A172 (cell line): ENCODE data around the gene WWC1. TPM values are rescaled to one million over a fixed set of nuclear protein-coding genes. Genes with fewer than 3 reads are reported as not detected.
A peak's percentile ranks its signal among the peaks of the same experiment; 100 is the strongest.
"Not testable (repeated sequence)": the region's sequence is repeated elsewhere in the genome, so short reads cannot be mapped to it uniquely, and the experiment has no call there.

Experiments
- DNase-seq: peaks from one replicate; pipeline ENCODE4 v3.0.0-alpha.2; 2015; ENCODE audit warnings: low spot score
- total RNA-seq: library from RNA; depleted of rRNA; stranded (reverse); fragments of >200 nt; shearing (Covaris generic); gene quantifications from 2 replicates; pipeline ENCODE4 v1.2.3, GENCODE V29; 2014

Gene WWC1
- total RNA-seq, 1 experiment from 2014 or later: 19.1 TPM

GRCh38 chr5:168332042-168332441 lies 40.6 kb downstream of the WWC1 start:
- DNase-seq: no peak

GRCh38 chr5:168334280-168334679 lies 42.8 kb downstream of the WWC1 start:
- DNase-seq: no peak

- peak; percentile 68 for DNase-seq
Measured at GRCh38 chr5:168334695-168335094, 43.2 kb downstream of the WWC1 start.

- DNase-seq: no peak
Measured at GRCh38 chr5:168337361-168337760, 45.9 kb downstream of the WWC1 start.

GRCh38 chr5:168339109-168339771 lies 47.8 kb downstream of the WWC1 start:
- no peak for DNase-seq

GRCh38 chr5:168339772-168340140 lies 48.3 kb downstream of the WWC1 start:
- not testable (repeated sequence) for DNase-seq

GRCh38 chr5:168340487-168340886 lies 49.0 kb downstream of the WWC1 start:
- DNase-seq: no peak

- DNase-seq: no peak
Measured at GRCh38 chr5:168341178-168341577, 49.7 kb downstream of the WWC1 start.

- no peak for DNase-seq
Measured at GRCh38 chr5:168342151-168342825, 50.8 kb downstream of the WWC1 start.

- DNase-seq: no peak
Measured at GRCh38 chr5:168342985-168343384, 51.5 kb downstream of the WWC1 start.

GRCh38 chr5:168346417-168346816 lies 55.0 kb downstream of the WWC1 start:
- no peak for DNase-seq

- no peak for DNase-seq
Measured at GRCh38 chr5:168347368-168348083, 56.1 kb downstream of the WWC1 start.

GRCh38 chr5:168348084-168348414 lies 56.6 kb downstream of the WWC1 start:
- no peak for DNase-seq

GRCh38 chr5:168350315-168350714 lies 58.9 kb downstream of the WWC1 start:
- no peak for DNase-seq

GRCh38 chr5:168353216-168353957 lies 61.9 kb downstream of the WWC1 start:
- no peak for DNase-seq

- no peak for DNase-seq
Measured at GRCh38 chr5:168354397-168354796, 63.0 kb downstream of the WWC1 start.

GRCh38 chr5:168356171-168356570 lies 64.7 kb downstream of the WWC1 start:
- no peak for DNase-seq

GRCh38 chr5:168356592-168356991 lies 65.1 kb downstream of the WWC1 start:
- DNase-seq: no peak

- no peak for DNase-seq
Measured at GRCh38 chr5:168357876-168358275, 66.4 kb downstream of the WWC1 start.

GRCh38 chr5:168359820-168360460 lies 68.5 kb downstream of the WWC1 start:
- no peak for DNase-seq

GRCh38 chr5:168360521-168361285 lies 69.3 kb downstream of the WWC1 start:
- no peak for DNase-seq
